OCI-LY1 (cell line): Measurements from ENCODE around the gene WDR62.

Source experiments
- H2AFZ ChIP-seq: fragments of 200-600 bp; sonication (generic), shearing (Covaris generic); 2 replicates; pipeline ENCODE4 v1.6.0; 2014; ENCODE audit warnings: antibody characterized with exemption, mild to moderate bottlenecking, low read length
- H3F3A ChIP-seq: fragments of 200-600 bp; sonication (generic), shearing (Covaris generic); 2 replicates; pipeline ENCODE4 v1.6.0; 2014; ENCODE audit warnings: mild to moderate bottlenecking, antibody characterized with exemption, low read length, moderate library complexity; ENCODE audit not compliant: insufficient read depth
- H3K27ac ChIP-seq: fragments of 200-600 bp; sonication (generic); 2 replicates; pipeline ENCODE4 v1.5.1; 2014; ENCODE audit warnings: low read length, mixed run types, mild to moderate bottlenecking, low read depth; ENCODE audit not compliant: poor library complexity, severe bottlenecking
- H3K27me3 ChIP-seq: fragments of 200-600 bp; sonication (generic); 2 replicates; pipeline ENCODE4 v1.6.0; 2014; ENCODE audit warnings: antibody characterized with exemption, mild to moderate bottlenecking, low read length, moderate library complexity; ENCODE audit not compliant: insufficient read depth
- H3K36me3 ChIP-seq: fragments of 200-600 bp; sonication (generic); 2 replicates; pipeline ENCODE4 v1.6.1; 2014; ENCODE audit warnings: mild to moderate bottlenecking, antibody characterized with exemption, low read length, moderate library complexity, mixed read lengths; ENCODE audit not compliant: insufficient read depth
- H3K4me1 ChIP-seq: fragments of 200-600 bp; sonication (generic); 2 replicates; pipeline ENCODE4 v1.5.1; 2014; ENCODE audit warnings: mild to moderate bottlenecking, low read length, moderate library complexity; ENCODE audit not compliant: insufficient read depth, severe bottlenecking
- H3K4me2 ChIP-seq: fragments of 200-600 bp; sonication (generic), shearing (Covaris generic); 2 replicates; pipeline ENCODE4 v1.6.1; 2014; ENCODE audit warnings: low read length
- H3K4me3 ChIP-seq: fragments of 200-600 bp; sonication (generic); 2 replicates; pipeline ENCODE4 v1.5.1; 2014; ENCODE audit warnings: low read length, low read depth, mild to moderate bottlenecking, mixed read lengths; ENCODE audit not compliant: poor library complexity, severe bottlenecking
- H3K79me2 ChIP-seq: fragments of 200-600 bp; shearing (Covaris generic); 2 replicates; pipeline ENCODE4 v1.6.1; 2016; ENCODE audit warnings: mixed run types, low read length, mixed read lengths; ENCODE audit not compliant: insufficient read depth
- H3K9ac ChIP-seq: fragments of 200-600 bp; sonication (generic), shearing (Covaris generic); 2 replicates; pipeline ENCODE4 v1.6.1; 2014; ENCODE audit warnings: mild to moderate bottlenecking, low read length, mixed read lengths
- H3K9me2 ChIP-seq: fragments of 200-600 bp; sonication (generic), shearing (Covaris generic); 2 replicates; pipeline ENCODE4 v1.6.1; 2014; ENCODE audit warnings: low read depth, mild to moderate bottlenecking, low read length, mixed read lengths
- H3K9me3 ChIP-seq: fragments of 200-600 bp; shearing (Covaris generic); 2 replicates; pipeline ENCODE4 v1.6.1; 2014; ENCODE audit warnings: low read length, mixed read lengths
- H4K20me1 ChIP-seq: fragments of 200-600 bp; sonication (generic), shearing (Covaris generic); 2 replicates; pipeline ENCODE4 v1.6.0; 2016; ENCODE audit warnings: mild to moderate bottlenecking, low read length; ENCODE audit not compliant: insufficient read depth
- CTCF ChIP-seq: fragments of 200-600 bp; sonication (generic), shearing (Covaris generic); IDR thresholded peaks from 2 replicates; pipeline ENCODE4 v1.5.1; 2017; ENCODE audit warnings: mild to moderate bottlenecking, antibody characterized with exemption, low read length, moderate library complexity, mixed read lengths
- EZH2 ChIP-seq: fragments of 200-600 bp; sonication (generic), shearing (Covaris generic); IDR thresholded peaks from 2 replicates; pipeline ENCODE4 v1.8.0; 2017; ENCODE audit warnings: borderline replicate concordance, mixed run types, mild to moderate bottlenecking, antibody characterized with exemption, low read length, moderate library complexity, mixed read lengths

The WDR62 gene

GRCh38 chr19:36027696-36028095 lies 27.0 kb upstream of the WDR62 start:
- no peaks in the 10 kb centered on the region for H3K79me2 ChIP-seq
- no peaks in the 10 kb centered on the region for H3K9me3 ChIP-seq
- TF ChIP-seq EZH2 (no peak), CTCF (no peak)
- no peak overlapping the region for H3K4me2 ChIP-seq
- H3K9ac ChIP-seq, result no peak overlapping the region
- no peak overlapping the region for H3K27ac ChIP-seq
- H3K36me3 ChIP-seq, result peaks cover 16% of the 10 kb centered on the region
- H4K20me1 ChIP-seq, result no peaks in the 10 kb centered on the region
- H3K9me2 ChIP-seq, result no peaks in the 10 kb centered on the region
- peaks cover 7% of the 10 kb centered on the region for H3K4me1 ChIP-seq
- no peak overlapping the region for H3K4me3 ChIP-seq
- H2AFZ ChIP-seq, result no peak overlapping the region
- no peaks in the 10 kb centered on the region for H3K27me3 ChIP-seq
- H3F3A ChIP-seq, result no peaks in the 10 kb centered on the region

- Histone ChIP-seq H3K79me2 (no peaks in the 10 kb centered on the region), H3K9me2 (no peaks in the 10 kb centered on the region), H3K27ac (no peak overlapping the region), H4K20me1 (no peaks in the 10 kb centered on the region), H3K4me1 (peaks cover 12% of the 10 kb centered on the region), H3F3A (no peaks in the 10 kb centered on the region), H3K36me3 (peaks cover 16% of the 10 kb centered on the region), H3K9me3 (no peaks in the 10 kb centered on the region), H3K27me3 (no peaks in the 10 kb centered on the region), H2AFZ (no peak overlapping the region), H3K4me2 (no peak overlapping the region), H3K4me3 (no peak overlapping the region), H3K9ac (no peak overlapping the region)
- no peak for TF ChIP-seq CTCF
These were observed 26.2 kb upstream of the WDR62 start for GRCh38 chr19:36028313-36029041.

- Histone ChIP-seq H3K79me2 (no peaks in the 10 kb centered on the region), H4K20me1 (no peaks in the 10 kb centered on the region), H3K4me2 (no peak overlapping the region), H3K9ac (no peak overlapping the region), H3K27ac (no peak overlapping the region), H3K4me1 (peaks cover 12% of the 10 kb centered on the region), H3K9me2 (no peaks in the 10 kb centered on the region), H3K4me3 (no peak overlapping the region), H2AFZ (no peak overlapping the region), H3K27me3 (no peaks in the 10 kb centered on the region), H3K9me3 (no peaks in the 10 kb centered on the region), H3F3A (no peaks in the 10 kb centered on the region), H3K36me3 (0 out of 2 replicates have a peak, but pooled peaks cover 6% of the 10 kb centered on the region)
- TF ChIP-seq CTCF, result no peak; the same call in 1 of the 2 replicates
- TF ChIP-seq EZH2, result no peak
These were observed 24.2 kb upstream of the WDR62 start for GRCh38 chr19:36030264-36031148.
